SU-DHL-6 (cell line): Measurements from ENCODE around the gene ZNF433.

Experiments used
- EZH2phosphoT487 ChIP-seq: fragments of 200-600 bp; sonication (generic), shearing (Covaris generic); conservative IDR thresholded peaks from 2 replicates; pipeline ENCODE4 v1.6.1; 2018; ENCODE audit warnings: mild to moderate bottlenecking, antibody characterized with exemption, low read length, moderate library complexity, mixed read lengths
- TF ChIP-seq, protein P1 (sequence below): fragments of 200-600 bp; sonication (generic); IDR thresholded peaks from one replicate; pipeline ENCODE4 v1.5.1; 2017; ENCODE audit warnings: antibody characterized with exemption, mild to moderate bottlenecking, low read length, moderate library complexity; ENCODE audit not compliant: insufficient read depth, poor library complexity, severe bottlenecking

DNA sequence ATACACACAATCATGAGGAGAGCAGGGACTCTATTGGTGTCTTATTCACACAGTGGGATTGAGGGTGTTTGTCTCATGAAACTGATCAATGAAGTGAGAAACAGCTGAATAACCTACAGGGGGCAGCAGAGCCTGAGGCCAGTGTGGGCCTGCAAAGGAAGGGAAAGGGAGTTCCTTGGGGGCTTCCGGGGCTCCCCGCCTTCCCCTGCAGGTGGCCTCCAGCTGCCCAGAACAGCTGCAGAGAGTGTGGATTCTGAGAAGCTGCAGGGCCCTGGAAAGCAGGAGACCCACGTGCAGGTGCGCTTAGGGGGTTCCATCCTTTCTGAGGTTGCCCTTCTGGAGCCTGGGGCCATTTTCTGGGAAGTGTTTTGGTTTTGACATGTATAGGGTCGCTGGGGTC is 50.5 kb downstream of the ZNF433 start:
- TF ChIP-seq, protein P1, sequence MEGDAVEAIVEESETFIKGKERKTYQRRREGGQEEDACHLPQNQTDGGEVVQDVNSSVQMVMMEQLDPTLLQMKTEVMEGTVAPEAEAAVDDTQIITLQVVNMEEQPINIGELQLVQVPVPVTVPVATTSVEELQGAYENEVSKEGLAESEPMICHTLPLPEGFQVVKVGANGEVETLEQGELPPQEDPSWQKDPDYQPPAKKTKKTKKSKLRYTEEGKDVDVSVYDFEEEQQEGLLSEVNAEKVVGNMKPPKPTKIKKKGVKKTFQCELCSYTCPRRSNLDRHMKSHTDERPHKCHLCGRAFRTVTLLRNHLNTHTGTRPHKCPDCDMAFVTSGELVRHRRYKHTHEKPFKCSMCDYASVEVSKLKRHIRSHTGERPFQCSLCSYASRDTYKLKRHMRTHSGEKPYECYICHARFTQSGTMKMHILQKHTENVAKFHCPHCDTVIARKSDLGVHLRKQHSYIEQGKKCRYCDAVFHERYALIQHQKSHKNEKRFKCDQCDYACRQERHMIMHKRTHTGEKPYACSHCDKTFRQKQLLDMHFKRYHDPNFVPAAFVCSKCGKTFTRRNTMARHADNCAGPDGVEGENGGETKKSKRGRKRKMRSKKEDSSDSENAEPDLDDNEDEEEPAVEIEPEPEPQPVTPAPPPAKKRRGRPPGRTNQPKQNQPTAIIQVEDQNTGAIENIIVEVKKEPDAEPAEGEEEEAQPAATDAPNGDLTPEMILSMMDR = peak; percentile 48
- no peak for TF ChIP-seq EZH2phosphoT487
